Neural progenitor cell (in vitro differentiated cells): ENCODE measurements around the gene UPP2. TPM values are rescaled to one million over a fixed set of nuclear protein-coding genes. Genes with fewer than 3 reads are reported as not detected.

Experiments
- DNase-seq: peaks from one replicate; pipeline ENCODE4 v3.0.0-alpha.2; 2016; ENCODE audit warnings: low spot score
- H2AFZ ChIP-seq: fragments of 200-600 bp; sonication (generic); replicated peaks from 2 replicates; pipeline ENCODE4 v1.6.1; 2016; ENCODE audit warnings: antibody characterized with exemption
- H3F3A ChIP-seq: fragments of 200-600 bp; sonication (generic); 2 replicates; pipeline ENCODE4 v1.6.1; 2016; ENCODE audit warnings: antibody characterized with exemption, low read depth
- H3K27ac ChIP-seq: fragments of 200-600 bp; sonication (generic); 2 replicates; pipeline ENCODE4 v1.5.1; 2016; ENCODE audit warnings: mild to moderate bottlenecking
- H3K27me3 ChIP-seq: fragments of 200-600 bp; sonication (generic); 2 replicates; pipeline ENCODE4 v1.6.1; 2016; ENCODE audit warnings: mild to moderate bottlenecking, moderate library complexity
- H3K36me3 ChIP-seq: fragments of 200-600 bp; sonication (generic); 2 replicates; pipeline ENCODE4 v1.5.1; 2016
- H3K4me1 ChIP-seq: fragments of 200-600 bp; sonication (generic); 2 replicates; pipeline ENCODE4 v1.6.1; 2016; ENCODE audit warnings: mixed run types
- H3K4me2 ChIP-seq: fragments of 200-600 bp; sonication (generic); 2 replicates; pipeline ENCODE4 v1.6.1; 2016
- H3K4me3 ChIP-seq: fragments of 200-600 bp; sonication (generic); 2 replicates; pipeline ENCODE4 v1.5.1; 2016
- H3K79me2 ChIP-seq: fragments of 200-600 bp; sonication (generic); 2 replicates; pipeline ENCODE4 v1.6.1; 2016; ENCODE audit warnings: low read depth
- H3K9ac ChIP-seq: fragments of 200-600 bp; sonication (generic); 2 replicates; pipeline ENCODE4 v1.6.1; 2016
- H3K9me3 ChIP-seq: fragments of 200-600 bp; sonication (generic); 2 replicates; pipeline ENCODE4 v1.5.1; 2016; ENCODE audit warnings: low read depth
- H4K20me1 ChIP-seq: fragments of 200-600 bp; sonication (generic); 2 replicates; pipeline ENCODE4 v1.6.1; 2016; ENCODE audit warnings: low read depth
- H3K27ac Mint-ChIP-seq: 3 replicates; pipeline ENCODE4 v1.8.0; 2021; ENCODE audit warnings: mixed read lengths
- H3K27me3 Mint-ChIP-seq: 2 replicates; pipeline ENCODE4 v1.8.0; 2022; ENCODE audit warnings: low read depth, mild to moderate bottlenecking, inconsistent platforms, moderate library complexity, mixed read lengths; ENCODE audit not compliant: insufficient read depth
- H3K36me3 Mint-ChIP-seq: 3 replicates; pipeline ENCODE4 v1.8.0; 2021; ENCODE audit warnings: mixed read lengths
- H3K4me1 Mint-ChIP-seq: 3 replicates; pipeline ENCODE4 v1.8.0; 2021; ENCODE audit warnings: mixed read lengths
- H3K4me3 Mint-ChIP-seq: 3 replicates; pipeline ENCODE4 v1.8.0; 2021; ENCODE audit warnings: mild to moderate bottlenecking, moderate library complexity, mixed read lengths
- H3K9me3 Mint-ChIP-seq: 3 replicates; pipeline ENCODE4 v1.8.0; 2020; ENCODE audit warnings: mixed read lengths
- CTCF ChIP-seq: fragments of 200-600 bp; sonication (generic); IDR thresholded peaks from 2 replicates; pipeline ENCODE4 v1.5.1; 2017; ENCODE audit warnings: antibody characterized with exemption, mild to moderate bottlenecking
- EZH2 ChIP-seq: fragments of 200-600 bp; sonication (generic); IDR thresholded peaks from 2 replicates; pipeline ENCODE4 v1.6.1; 2017; ENCODE audit warnings: antibody characterized with exemption, mild to moderate bottlenecking, moderate library complexity
- EZH2phosphoT487 ChIP-seq: fragments of 200-600 bp; sonication (generic); IDR thresholded peaks from 2 replicates; pipeline ENCODE4 v1.6.1; 2017; ENCODE audit warnings: antibody characterized with exemption
- total RNA-seq: library from RNA; depleted of rRNA; stranded (reverse); fragments of >200 nt; gene quantifications from 2 replicates; pipeline ENCODE4 v1.2.3, GENCODE V29; 2015; ENCODE audit warnings: low replicate concordance

Gene UPP2
- total RNA-seq, 1 donor from 2014 or later, result not detected

GRCh38 chr2:158181171-158181570, 79.5 kb downstream of the UPP2 start:
- no peaks in the 10 kb centered on the region for H3K4me1 ChIP-seq
- DNase-seq, result no peak
- H3K9ac ChIP-seq, result no peak overlapping the region
- no peaks in the 10 kb centered on the region for H3K9me3 ChIP-seq
- H2AFZ ChIP-seq, result no peak overlapping the region
- no peaks in the 10 kb centered on the region for H3K36me3 ChIP-seq
- TF ChIP-seq EZH2, result no peak
- no peak for TF ChIP-seq CTCF
- TF ChIP-seq EZH2phosphoT487, result no peak
- no peaks in the 10 kb centered on the region for H3F3A ChIP-seq
- no peaks in the 10 kb centered on the region for H3K9me3 Mint-ChIP-seq
- H3K4me1 Mint-ChIP-seq, result peaks cover 14% of the 10 kb centered on the region
- H3K36me3 Mint-ChIP-seq, result no peaks in the 10 kb centered on the region
- no peak overlapping the region for H3K27ac ChIP-seq
- no peaks in the 10 kb centered on the region for H4K20me1 ChIP-seq
- H3K4me3 Mint-ChIP-seq, result no peak overlapping the region
- H3K4me3 ChIP-seq, result no peak overlapping the region
- no peaks in the 10 kb centered on the region for H3K27me3 ChIP-seq
- H3K79me2 ChIP-seq, result no peaks in the 10 kb centered on the region
- H3K27ac Mint-ChIP-seq, result no peak overlapping the region
- no peak overlapping the region for H3K4me2 ChIP-seq
- peaks cover 2% of the 10 kb centered on the region for H3K27me3 Mint-ChIP-seq

- Histone ChIP-seq H3F3A (no peaks in the 10 kb centered on the region), H3K36me3 (no peaks in the 10 kb centered on the region), H3K27ac (no peak overlapping the region), H3K4me2 (no peak overlapping the region), H3K9me3 (no peaks in the 10 kb centered on the region), H2AFZ (no peak overlapping the region), H3K27me3 (no peaks in the 10 kb centered on the region), H3K9ac (no peak overlapping the region), H4K20me1 (no peaks in the 10 kb centered on the region), H3K4me3 (no peak overlapping the region), H3K4me1 (no peaks in the 10 kb centered on the region), H3K79me2 (no peaks in the 10 kb centered on the region)
- Mint-ChIP-seq H3K9me3 (no peaks in the 10 kb centered on the region), H3K27ac (no peak overlapping the region), H3K27me3 (peaks cover 2% of the 10 kb centered on the region), H3K36me3 (no peaks in the 10 kb centered on the region), H3K4me1 (peaks cover 14% of the 10 kb centered on the region), H3K4me3 (no peak overlapping the region)
- no peak for TF ChIP-seq CTCF
- TF ChIP-seq EZH2, result no peak
- TF ChIP-seq EZH2phosphoT487, result no peak
- no peak for DNase-seq
These were observed 81.1 kb downstream of the UPP2 start for GRCh38 chr2:158182676-158183295.

GRCh38 chr2:158184001-158184400, 82.3 kb downstream of the UPP2 start:
- Histone ChIP-seq H3F3A (no peaks in the 10 kb centered on the region), H3K4me2 (no peak overlapping the region), H3K9me3 (no peaks in the 10 kb centered on the region), H3K36me3 (no peaks in the 10 kb centered on the region), H3K4me1 (no peaks in the 10 kb centered on the region), H3K9ac (no peak overlapping the region), H3K27ac (no peak overlapping the region), H3K79me2 (no peaks in the 10 kb centered on the region), H4K20me1 (no peaks in the 10 kb centered on the region), H2AFZ (no peak overlapping the region), H3K4me3 (no peak overlapping the region), H3K27me3 (no peaks in the 10 kb centered on the region)
- H3K27ac Mint-ChIP-seq, result no peak overlapping the region
- no peak for DNase-seq
- no peaks in the 10 kb centered on the region for H3K9me3 Mint-ChIP-seq
- TF ChIP-seq CTCF, result no peak
- no peak for TF ChIP-seq EZH2phosphoT487
- no peak for TF ChIP-seq EZH2
- no peak overlapping the region for H3K4me3 Mint-ChIP-seq
- H3K27me3 Mint-ChIP-seq, result peaks cover 2% of the 10 kb centered on the region
- no peaks in the 10 kb centered on the region for H3K36me3 Mint-ChIP-seq
- H3K4me1 Mint-ChIP-seq, result peaks cover 14% of the 10 kb centered on the region
